HepG2 (cell line): Measurements from ENCODE around the gene SCAF4. TPM values are rescaled to one million over a fixed set of nuclear protein-coding genes. Genes with fewer than 3 reads are reported as not detected.

Experiments used
- ATAC-seq: fragments of 200-7000 bp; cut with Tn5 transposase; 3 replicates; pipeline ENCODE4 v1.9.1; 2020; ENCODE audit warnings: mild to moderate bottlenecking, moderate library complexity
- BruUV-seq: library from RNA; stranded (reverse); fragments of 400-500 nt; replicated peaks from 2 replicates; lab custom pipeline; 2021; lab: Mats Ljungman, UMichigan
- CTCF ChIA-PET: fragments of 300-600 bp; formaldehyde crosslinking; extraction: SDS; loops from one replicate; lab custom pipeline; 2021; ENCODE audit warnings: low total read pairs, inconsistent platforms, low intra/inter-chr PET ratio; lab: Yijun Ruan, JAX
- POLR2A ChIA-PET: fragments of 350-600 bp; sonication (Branson Sonifier 250); formaldehyde crosslinking; loops from one replicate; lab custom pipeline; 2020; ENCODE audit warnings: antibody characterized with exemption, inconsistent platforms; lab: Yijun Ruan, JAX
- DNase-seq: peaks from one replicate; pipeline ENCODE4 v3.0.0-alpha.2; 2015; ENCODE audit warnings: low spot score
- FAIRE-seq: peaks from 3 replicates; lab custom pipeline; 2011; peaks lifted over from hg19 to GRCh38; lab: Jason Lieb, UNC
- H2AFZ ChIP-seq: one replicate; pipeline ENCODE4 v1.6.1; 2011; ENCODE audit warnings: low read length, inconsistent platforms
- H3K27ac ChIP-seq: fragments of 300-600 bp; 3 replicates; pipeline ENCODE4 v1.8.0; 2011; ENCODE audit warnings: mixed run types, mild to moderate bottlenecking, mixed read lengths, low read length, inconsistent platforms; ENCODE audit not compliant: insufficient read depth; ENCODE audit errors: extremely low read length
- H3K27me3 ChIP-seq, 2 experiments: fragments of 200-600 bp in 1 of 2; 2 replicates in 1 of 2; 3 replicates in 1 of 2; pipeline versions ENCODE4 v1.6.0 to v1.8.0; 2011; ENCODE audit warnings: low read length in 2 of 2, mild to moderate bottlenecking in 2 of 2, moderate library complexity in 2 of 2, inconsistent platforms in 1 of 2; ENCODE audit not compliant: insufficient read depth in 2 of 2, control insufficient read depth in 1 of 2
- H3K36me3 ChIP-seq, 2 experiments: fragments of 200-600 bp in 1 of 2; replicated peaks in 1 of 2; 2 replicates in 1 of 2; 3 replicates in 1 of 2; pipeline versions ENCODE4 v1.5.1 to v1.8.0; 2011; ENCODE audit warnings: low read length in 2 of 2, inconsistent platforms in 1 of 2; ENCODE audit not compliant: insufficient read depth in 2 of 2, control insufficient read depth in 1 of 2
- H3K4me1 ChIP-seq: 2 replicates; pipeline ENCODE4 v1.5.1; 2012; ENCODE audit warnings: low read length, inconsistent platforms; ENCODE audit not compliant: insufficient read depth
- H3K4me2 ChIP-seq: 2 replicates; pipeline ENCODE4 v1.6.0; 2011; ENCODE audit warnings: low read depth, low read length, inconsistent platforms
- H3K4me3 ChIP-seq, 3 experiments: fragments of 200-600 bp in 1 of 3; sonication (generic), shearing (Covaris generic) in 1 of 3; replicated peaks in 1 of 3; 2 replicates each; pipeline ENCODE4 v1.5.1; 2011 to 2016; ENCODE audit warnings: low read length in 3 of 3, inconsistent platforms in 2 of 3, low read depth in 2 of 3, mild to moderate bottlenecking in 2 of 3, control low read depth in 1 of 3, mixed read lengths in 1 of 3; ENCODE audit not compliant: insufficient read depth in 1 of 3
- H3K79me2 ChIP-seq: one replicate; pipeline ENCODE4 v1.6.1; 2011; ENCODE audit warnings: low read length, inconsistent platforms; ENCODE audit not compliant: insufficient read depth
- H3K9ac ChIP-seq: 2 replicates; pipeline ENCODE4 v1.6.0; 2011; ENCODE audit warnings: mild to moderate bottlenecking, low read depth, low read length, inconsistent platforms; ENCODE audit not compliant: insufficient read depth
- H3K9me3 ChIP-seq: 2 replicates; pipeline ENCODE4 v1.5.1; 2012; ENCODE audit warnings: mild to moderate bottlenecking, low read length
- H4K20me1 ChIP-seq: 2 replicates; pipeline ENCODE4 v1.6.0; 2011; ENCODE audit warnings: inconsistent platforms, mild to moderate bottlenecking, low read length, moderate library complexity; ENCODE audit not compliant: insufficient read depth
- KDM3A ChIP-seq: IDR thresholded peaks from 2 replicates; pipeline ENCODE4 v1.6.1; 2018; ENCODE audit warnings: low read depth, missing compliant biosample characterization
- ZUFSP ChIP-seq: sonication (generic); formaldehyde crosslinking; IDR thresholded peaks from 2 replicates; pipeline ENCODE4 v1.9.0; 2021; ENCODE audit warnings: missing genetic modification reagents, mild to moderate bottlenecking, borderline replicate concordance
- WGBS: methylation state at CpG from one replicate; pipeline ENCODE4 v1.1.6; 2017; ENCODE audit warnings: low lambda C conversion rate; 5-methylcytosine and 5-hydroxymethylcytosine counted together
- in situ Hi-C: cut with HindIII; loops from 2 replicates; pipeline ENCODE4 v1.10.0; 2017; ENCODE audit warnings: low pct_unique_long_range_greater_than_20kb; ENCODE audit not compliant: extremely low pct_ligation_motif_present
- intact Hi-C: fragments of 100-400 bp; cut with micrococcal nuclease; formaldehyde crosslinking; loops from one replicate; pipeline ENCODE4 v1.10.0; 2022; ENCODE audit not compliant: unreplicated experiment
- polyA plus RNA-seq, 8 experiments: library from polyadenylated mRNA; depleted of rRNA in 3 of 8; stranded (reverse) in 7 of 8; unstranded in 1 of 8; fragments of >200 nt; fragmentation: Illumina TruSeq in 4 of 8; extraction: Trizol in 4 of 8; gene quantifications; 2 replicates each; pipeline versions ENCODE4 v1.2.1 to v1.2.3, GENCODE V29; 2011 to 2016; ENCODE audit warnings: low read depth in 4 of 8, missing spikeins in 1 of 8, mixed read lengths in 1 of 8; ENCODE audit not compliant: insufficient read depth in 1 of 8
- total RNA-seq, 5 experiments: library from RNA; depleted of rRNA; stranded (reverse); fragments of >200 nt; fragmentation: Illumina TruSeq; extraction: Trizol; gene quantifications; 2 replicates each; pipeline ENCODE4 v1.2.3, GENCODE V29; 2016; ENCODE audit warnings: low read depth in 1 of 5
- TF ChIP-seq, protein P1 (sequence below): IDR thresholded peaks from 2 replicates; pipeline ENCODE4 v1.4.0; 2020; ENCODE audit warnings: mild to moderate bottlenecking, missing genetic modification reagents

The SCAF4 gene
- total and polyA plus RNA-seq, 2 of the 13 experiments (the other 11 are each of a cell fraction or from before 2014, with no cell fraction given), result 9.1 to 11.5 TPM

DNA sequence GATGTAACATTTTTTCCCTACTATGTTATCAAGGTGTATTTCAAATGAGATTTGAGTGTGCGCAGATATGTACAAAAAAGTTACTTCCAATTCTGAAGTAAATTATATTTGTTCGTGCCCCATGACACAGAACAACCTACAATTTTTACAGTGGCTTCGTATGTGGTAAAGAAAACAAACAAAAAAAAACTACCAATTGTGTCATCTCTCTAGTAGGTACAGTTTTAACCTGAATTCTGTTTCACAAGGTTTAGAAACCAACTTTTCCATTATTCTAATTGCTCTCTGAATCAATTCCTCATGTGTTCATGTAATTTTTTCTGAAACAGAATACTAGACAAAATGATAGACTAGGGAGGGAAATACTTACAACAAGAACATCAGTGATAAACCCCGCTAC is 7.4 kb downstream of the SCAF4 start (continued):
- TF ChIP-seq ZUFSP (CRISPR knock-in tag), result no peak

GRCh38 chr21:31721381-31721780 is 10.5 kb downstream of the SCAF4 start:
- H3K4me1 ChIP-seq, result peaks cover 66% of the 10 kb centered on the region
- BruUV-seq, result no TSS peak
- in situ Hi-C loops, result no loop called here
- H3K4me3 ChIP-seq, result no peak overlapping the region
- H3K4me2 ChIP-seq, result no peak overlapping the region
- FAIRE-seq, result no peak
- H3K9ac ChIP-seq, result no peak overlapping the region
- no peak overlapping the region for H2AFZ ChIP-seq
- H3K36me3 ChIP-seq, result peaks cover 2 to 6% of the 10 kb centered on the region in 2 experiments; a peak in 2 of 5 replicates
- H3K27ac ChIP-seq, result no peak overlapping the region
- peaks cover 95% of the 10 kb centered on the region for H3K79me2 ChIP-seq
- no peak for DNase-seq
- TF ChIP-seq KDM3A (CRISPR knock-in tag), result no peak
- TF ChIP-seq, protein P1, sequence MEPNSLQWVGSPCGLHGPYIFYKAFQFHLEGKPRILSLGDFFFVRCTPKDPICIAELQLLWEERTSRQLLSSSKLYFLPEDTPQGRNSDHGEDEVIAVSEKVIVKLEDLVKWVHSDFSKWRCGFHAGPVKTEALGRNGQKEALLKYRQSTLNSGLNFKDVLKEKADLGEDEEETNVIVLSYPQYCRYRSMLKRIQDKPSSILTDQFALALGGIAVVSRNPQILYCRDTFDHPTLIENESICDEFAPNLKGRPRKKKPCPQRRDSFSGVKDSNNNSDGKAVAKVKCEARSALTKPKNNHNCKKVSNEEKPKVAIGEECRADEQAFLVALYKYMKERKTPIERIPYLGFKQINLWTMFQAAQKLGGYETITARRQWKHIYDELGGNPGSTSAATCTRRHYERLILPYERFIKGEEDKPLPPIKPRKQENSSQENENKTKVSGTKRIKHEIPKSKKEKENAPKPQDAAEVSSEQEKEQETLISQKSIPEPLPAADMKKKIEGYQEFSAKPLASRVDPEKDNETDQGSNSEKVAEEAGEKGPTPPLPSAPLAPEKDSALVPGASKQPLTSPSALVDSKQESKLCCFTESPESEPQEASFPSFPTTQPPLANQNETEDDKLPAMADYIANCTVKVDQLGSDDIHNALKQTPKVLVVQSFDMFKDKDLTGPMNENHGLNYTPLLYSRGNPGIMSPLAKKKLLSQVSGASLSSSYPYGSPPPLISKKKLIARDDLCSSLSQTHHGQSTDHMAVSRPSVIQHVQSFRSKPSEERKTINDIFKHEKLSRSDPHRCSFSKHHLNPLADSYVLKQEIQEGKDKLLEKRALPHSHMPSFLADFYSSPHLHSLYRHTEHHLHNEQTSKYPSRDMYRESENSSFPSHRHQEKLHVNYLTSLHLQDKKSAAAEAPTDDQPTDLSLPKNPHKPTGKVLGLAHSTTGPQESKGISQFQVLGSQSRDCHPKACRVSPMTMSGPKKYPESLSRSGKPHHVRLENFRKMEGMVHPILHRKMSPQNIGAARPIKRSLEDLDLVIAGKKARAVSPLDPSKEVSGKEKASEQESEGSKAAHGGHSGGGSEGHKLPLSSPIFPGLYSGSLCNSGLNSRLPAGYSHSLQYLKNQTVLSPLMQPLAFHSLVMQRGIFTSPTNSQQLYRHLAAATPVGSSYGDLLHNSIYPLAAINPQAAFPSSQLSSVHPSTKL, result no peak
- TF ChIP-seq, all 625 proteins: peak for 0
- ChIA-PET CTCF (no interaction called here), POLR2A (no interaction called here)
- Histone ChIP-seq H4K20me1 (peaks cover 79% of the 10 kb centered on the region), H3K9me3 (no peaks in the 10 kb centered on the region), H3K27me3 (no peaks in the 10 kb centered on the region)
- 86% methylated on average over 4 of the region's 4 CpGs for WGBS
- ATAC-seq, result peak; percentile 65; the same call in 2 of the 3 replicates
- intact Hi-C loops, result no loop called here
